NCI-H524 (cell line): Measurements from ENCODE around the gene ACER3.
A peak's percentile ranks its signal among the peaks of the same experiment; 100 is the strongest.
"Not testable (repeated sequence)": the region's sequence is repeated elsewhere in the genome, so short reads cannot be mapped to it uniquely, and the experiment has no call there.

Source experiments
- DNase-seq, 2 experiments: peaks; one replicate each; lab custom pipeline; 2025; lab: John Stamatoyannopoulos, UW

Gene ACER3

DNA sequence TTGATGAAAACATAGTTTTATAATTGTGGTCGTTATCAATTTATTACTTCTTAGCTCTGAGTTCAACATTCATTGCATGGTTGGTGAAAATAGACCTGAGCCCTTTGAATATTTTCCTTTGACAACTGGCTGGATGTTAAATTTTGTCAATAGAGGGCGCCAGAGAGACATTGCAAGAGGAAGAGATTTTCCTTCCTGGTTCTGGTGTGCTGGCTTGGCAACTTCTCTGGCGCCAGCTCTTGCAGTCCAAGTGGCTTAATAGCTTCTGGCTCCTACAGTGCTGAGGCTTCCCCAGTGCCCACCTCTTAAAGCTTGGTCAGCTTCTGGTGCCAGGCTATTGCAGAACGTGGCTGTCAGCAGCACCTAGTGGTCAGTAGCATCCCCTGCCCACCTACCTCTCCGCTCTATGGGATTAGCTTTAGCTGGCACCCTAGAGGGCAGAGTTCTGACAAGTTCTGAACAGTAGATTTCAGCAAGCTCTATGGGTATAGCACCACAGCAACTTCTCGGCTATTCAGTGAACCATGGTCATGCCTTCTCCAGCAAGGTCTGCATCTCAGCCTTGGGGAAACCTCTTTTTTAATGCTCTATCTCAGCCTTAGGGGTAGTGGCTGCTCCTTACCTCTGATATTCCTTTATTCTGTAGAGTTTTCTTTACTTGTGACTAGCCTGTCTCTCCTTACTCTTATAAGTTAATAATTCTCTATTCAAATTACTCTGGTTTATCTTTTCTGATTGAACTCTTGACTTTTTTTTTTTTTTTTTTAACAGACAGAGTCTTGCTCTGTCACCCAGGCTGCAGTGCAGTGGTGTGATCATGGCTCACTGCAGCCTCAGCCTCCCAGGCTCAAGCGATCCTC, 59.4 kb downstream of the ACER3 start:
- DNase-seq, result peak; percentile 76 to 83

DNA sequence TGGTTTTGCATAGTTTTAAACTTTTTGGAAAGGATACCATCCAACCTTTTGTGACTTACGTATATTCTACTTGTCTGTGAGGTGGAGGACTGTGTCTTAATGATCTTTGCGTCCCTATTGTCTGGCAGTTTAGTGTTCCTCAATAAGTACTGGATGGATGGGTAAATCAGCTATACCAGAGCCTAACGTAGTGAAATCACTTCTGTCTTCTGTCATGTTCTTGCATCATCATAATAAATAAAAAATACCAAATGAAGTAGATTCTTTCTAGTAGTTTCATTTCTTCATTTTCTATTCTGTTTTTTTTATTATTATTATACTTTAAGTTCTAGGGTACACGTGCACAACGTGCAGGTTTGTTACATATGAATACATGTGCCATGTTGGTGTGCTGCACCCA, 66.4 kb downstream of the ACER3 start:
- DNase-seq, result no peak

DNA sequence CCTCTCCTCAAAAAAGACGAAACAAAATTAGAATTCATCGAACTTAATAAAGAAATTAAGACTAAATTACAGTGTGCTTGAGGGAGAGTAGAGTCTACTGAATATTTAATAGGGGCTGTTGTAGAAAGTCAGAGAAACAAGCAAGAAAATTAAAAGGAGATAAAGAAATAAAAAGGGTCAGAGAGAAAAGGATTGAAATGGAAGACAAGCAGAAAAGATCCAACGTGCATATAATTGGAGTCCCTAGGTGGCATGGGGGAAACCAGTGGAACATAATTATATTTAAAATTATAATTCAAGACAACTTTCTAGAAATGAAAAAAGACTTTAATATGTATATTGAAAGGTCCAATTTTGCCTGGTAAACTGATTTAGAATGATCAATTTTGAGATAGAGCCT, 74.3 kb downstream of the ACER3 start:
- no peak for DNase-seq

DNA sequence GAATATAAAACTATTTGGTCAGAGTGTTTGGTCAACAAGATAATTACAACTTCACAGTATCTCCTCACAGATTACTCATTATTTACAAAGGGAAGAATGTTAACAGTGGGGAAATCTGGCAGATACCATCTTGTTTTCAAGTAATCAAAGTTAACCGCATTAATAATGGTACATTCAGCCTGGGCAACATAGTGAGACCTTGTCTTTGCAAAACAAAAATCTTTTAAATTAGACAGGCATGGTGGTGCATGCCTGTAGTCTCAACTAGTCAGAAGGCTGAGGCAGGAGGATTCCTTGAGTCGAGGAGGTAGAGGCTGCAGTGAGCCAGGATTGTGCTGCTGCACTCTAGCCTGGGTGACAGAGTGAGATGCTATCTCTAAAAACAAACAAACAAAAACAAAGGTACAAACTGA, 78.5 kb downstream of the ACER3 start:
- DNase-seq, result no peak

DNA sequence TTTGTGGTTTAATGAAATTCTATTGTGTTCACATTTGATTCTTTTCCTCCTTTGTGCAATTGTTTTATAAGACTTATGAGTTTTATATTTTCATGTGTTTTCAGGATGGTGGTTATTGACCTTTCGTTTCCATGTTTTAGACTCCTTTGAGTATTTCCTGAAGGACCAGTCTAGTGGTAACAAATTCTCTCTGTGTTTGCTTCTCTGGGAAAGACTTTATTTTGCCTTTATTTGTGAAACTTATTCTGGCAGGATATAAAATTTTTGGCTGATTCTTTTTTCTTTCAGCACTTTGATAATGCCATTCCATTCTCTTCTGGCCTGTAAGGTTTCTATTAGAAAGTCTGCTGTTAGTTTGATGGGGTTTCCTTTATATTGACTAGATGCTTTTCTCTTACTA, 83.5 kb downstream of the ACER3 start:
- no peak for DNase-seq

DNA sequence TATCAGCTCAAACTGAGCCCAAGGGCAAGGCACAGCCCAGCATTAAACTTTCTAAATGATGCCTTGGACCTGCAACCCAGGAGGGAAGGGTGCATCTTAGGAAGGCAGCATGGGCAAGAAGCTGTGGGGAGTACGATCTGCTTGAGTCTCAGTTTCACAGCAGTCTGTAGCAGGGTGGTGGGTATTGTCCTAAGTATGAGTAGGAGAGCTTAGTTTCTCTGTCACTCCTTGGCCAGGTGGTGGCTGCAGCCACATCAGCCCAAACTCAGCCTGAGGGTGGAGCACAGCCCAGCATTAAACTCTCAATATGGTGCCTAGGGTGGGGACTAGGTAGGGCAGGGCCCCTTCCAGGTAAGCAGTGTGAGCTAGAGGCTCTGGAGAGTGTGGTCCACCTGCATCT, 85.5 kb downstream of the ACER3 start:
- DNase-seq, result no peak

DNA sequence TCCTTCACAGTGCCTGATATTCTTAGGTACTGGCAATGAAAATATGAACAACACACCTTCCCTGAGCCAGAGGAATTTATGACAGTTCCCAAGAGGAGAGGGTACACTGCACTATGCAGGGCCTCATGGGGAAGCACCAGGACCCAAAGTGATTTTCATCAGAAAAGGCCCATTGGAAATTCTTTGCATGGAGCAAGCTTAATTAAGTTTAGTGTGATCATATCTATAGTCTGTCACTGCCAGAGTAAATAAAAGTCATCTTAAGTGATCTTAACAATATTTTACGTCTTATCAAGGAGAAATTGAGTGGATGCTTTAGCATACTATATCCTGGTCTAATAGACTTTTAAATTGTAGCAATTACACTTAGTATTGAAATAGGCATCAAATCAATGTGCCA, 86.5 kb downstream of the ACER3 start:
- DNase-seq, result no peak

DNA sequence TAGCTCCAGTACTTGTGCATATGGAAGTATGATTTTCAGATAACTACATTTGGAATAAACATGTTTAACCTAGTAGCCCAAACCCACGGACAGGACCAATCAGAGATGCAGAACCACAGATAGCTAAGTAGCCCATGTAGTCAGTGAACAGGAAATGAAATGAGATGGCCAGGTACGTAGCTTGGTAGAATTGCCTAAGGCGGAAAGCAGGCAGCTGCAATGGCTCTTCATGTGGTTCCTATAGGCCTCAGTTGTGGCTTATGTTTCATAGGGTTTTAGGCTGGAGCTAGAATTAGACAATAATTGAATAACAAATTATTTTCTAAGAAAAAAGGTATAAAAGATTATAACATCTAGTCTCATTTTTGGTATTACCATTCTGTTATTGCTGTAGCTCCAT, 87.1 kb downstream of the ACER3 start:
- no peak for DNase-seq

DNA sequence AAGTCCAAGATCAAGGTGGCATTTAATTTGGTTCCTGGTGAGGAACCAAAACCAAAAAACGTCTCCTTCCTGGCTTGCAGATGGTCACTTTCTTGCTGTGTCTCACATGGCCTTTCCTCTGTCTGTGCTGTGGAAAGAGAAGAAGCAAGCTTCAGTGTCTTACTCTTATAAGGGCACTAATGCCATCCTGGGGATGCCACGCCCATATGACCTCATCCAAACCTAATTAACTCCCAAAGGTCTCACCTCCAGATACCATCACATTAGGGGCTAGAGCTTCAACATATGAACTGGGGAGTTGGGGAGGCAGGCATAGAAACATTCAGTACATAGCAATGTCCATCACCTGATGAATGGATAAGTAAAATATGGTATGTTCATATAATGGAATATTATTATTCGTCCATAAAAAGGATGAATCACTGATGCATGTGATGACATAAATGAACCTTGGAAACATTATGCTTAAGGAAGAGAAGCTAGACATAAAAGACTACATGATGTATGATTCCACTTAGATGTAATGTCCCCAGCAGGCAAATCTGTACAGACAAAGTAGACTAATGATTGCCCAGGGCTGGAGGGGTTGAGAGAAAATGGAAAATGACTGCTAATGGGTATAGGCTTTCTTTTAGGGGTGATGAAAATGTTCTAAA, 94.9 kb downstream of the ACER3 start:
- DNase-seq, result no peak

DNA sequence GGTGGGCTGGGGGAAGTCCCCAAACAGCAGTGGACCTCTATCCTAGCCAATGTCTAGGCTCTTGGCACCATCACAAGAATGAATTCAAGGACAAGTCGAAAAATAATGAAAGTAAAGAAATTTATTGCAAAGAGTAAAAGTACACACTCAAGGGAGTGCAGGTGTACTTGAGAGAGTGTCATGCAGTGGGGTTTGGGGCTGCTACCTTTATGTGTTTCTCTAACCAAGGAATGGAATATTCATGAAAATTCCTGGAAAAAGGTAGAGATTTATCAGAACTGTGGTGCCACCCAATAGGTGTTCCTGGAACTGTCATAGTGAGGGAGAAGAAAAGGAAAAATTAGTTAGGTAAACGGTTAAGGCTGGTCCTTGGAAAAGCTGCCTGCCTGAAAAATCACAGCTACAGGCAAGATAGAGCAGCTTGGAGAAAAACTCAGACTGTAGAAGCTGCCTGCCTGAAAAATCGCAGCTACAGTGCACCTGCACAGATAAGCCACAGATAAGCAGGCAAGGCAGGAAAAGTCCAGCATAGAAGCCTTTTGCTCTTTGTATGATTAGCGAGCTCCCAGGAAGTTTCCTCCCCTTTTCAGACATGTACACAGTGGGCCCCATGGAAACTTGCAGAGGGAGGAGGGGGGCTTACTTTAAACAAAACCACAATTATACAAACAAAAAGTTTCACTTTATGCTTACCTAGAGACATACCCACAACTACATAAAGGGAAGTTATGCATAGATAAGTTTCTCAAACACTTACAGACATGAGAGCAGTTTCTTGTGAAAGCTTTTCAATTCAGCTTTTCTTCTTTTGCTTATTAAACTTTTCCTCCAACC, 102.1 kb downstream of the ACER3 start:
- DNase-seq, result no peak

DNA sequence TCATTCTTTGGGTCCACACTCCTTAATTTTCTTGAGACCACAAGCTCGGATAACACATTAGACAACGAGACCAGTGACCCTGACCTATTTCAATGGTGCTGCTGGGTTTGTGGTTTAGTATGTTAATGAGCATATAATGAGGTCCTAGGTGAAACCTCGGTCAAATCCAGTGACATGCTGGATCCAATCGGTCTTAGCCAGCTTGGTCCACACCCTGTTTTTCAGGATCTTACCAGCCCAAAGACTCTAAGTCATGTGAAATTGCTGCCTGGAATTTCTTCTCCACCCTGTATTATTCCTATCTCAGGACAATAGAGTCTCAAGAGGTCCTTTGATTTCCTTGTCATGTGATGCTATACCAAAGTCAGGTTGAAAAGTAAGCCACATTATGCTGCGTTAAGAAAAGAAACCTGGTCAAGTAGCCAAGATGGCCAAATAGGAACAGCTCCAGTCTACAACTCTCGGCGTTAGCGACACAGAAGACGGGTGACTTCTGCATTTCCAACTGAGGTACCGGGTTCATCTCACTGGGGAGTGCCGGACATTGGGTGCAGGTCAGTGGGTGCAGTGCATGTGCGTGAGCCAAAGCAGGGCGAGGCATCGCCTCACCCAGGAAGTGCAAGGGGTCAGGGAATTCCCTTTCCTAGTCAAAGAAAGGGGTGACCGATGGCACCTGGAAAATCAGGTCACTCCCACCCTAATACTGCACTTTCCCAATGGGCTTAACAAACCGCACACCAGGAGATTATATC, 102.9 kb downstream of the ACER3 start:
- DNase-seq, result not testable (repeated sequence)

DNA sequence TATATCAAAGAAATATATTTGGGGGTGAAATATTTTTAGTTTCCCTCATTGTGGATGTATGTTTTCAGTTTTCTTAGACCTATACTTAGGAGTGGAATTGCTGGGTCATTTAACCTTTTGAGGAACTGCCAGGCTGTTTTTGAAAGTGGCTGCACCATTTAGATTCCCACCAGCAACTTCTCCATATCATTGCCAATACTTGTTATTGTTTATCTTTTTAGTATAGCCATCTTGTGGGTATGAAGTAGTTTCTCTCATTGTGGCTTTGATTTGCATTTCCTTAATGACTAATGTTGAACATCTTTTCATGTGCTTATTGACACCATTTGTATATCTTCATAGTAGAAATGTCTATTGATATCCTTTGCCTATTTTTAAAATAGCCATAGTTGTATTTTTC, 111.3 kb downstream of the ACER3 start:
- DNase-seq, result no peak

DNA sequence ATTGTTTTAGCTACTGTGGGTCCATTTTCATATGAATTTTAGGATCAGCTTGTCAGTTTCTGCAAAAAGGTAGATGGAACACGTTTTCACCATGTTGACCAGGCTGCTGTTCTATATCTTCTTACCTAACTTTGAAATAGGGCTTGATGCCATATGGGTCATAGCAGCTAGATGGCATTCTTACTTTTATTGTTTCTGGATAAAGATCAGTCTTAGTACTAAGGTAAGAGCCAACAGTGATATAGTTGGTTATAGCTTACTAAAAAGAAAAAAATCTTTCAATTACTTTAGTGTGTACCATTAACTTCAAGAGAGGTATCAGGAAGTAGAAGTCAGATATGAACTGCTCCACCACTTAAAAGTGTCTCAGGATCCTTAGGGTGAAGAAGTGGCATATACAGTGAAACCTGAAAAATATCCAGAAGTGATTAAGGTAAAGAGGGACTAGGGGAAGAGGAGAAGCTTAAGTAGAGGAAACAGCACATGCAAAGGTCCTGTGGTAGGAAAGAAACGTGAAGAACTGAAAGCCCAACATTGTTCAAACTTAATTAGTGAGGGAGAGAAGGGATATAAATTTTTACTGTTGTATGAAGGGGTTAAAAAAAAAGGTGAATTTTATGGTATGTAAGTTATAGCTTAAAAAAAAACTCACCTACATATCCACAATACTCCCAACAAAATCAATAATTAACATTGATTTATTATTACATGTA, 113.6 kb downstream of the ACER3 start:
- DNase-seq, result no peak

DNA sequence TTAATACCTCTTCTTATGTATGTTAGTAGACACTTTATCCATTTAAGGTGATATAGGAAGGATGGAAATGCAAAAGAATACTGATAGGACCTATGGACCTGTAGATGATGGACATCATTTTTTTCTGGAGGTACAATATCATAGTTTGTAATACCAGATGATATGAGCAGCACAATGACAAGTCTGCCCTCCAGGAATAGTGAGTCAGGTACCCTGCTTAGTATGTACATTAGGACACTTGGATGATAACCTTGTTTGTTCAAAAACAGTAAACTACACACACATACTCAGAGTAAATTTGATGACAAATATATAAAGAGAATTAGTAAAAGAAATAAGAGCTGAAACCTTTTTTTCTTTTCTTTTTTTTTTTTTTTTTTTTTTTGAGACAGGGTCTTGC, 114.8 kb downstream of the ACER3 start:
- DNase-seq, result no peak

DNA sequence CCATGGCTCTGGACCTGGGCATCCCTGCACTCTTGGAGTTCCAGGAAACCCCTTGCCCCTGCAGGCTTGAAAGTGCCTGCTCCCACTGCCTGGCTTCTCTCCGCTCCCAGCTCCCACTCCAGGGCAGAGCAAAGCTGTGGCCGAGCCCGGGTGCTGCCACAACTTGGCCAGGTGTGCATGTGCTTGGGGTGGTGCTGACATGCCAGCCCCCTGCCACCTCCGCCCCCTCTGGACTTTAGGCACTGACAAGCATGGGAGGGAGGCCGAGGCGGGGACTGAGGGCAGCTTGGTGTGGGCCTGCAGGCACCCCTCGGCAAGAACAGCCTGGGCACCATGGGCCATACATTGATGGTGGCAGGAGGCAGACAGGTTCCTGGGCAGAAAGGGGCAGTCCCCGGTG, 117.1 kb downstream of the ACER3 start:
- DNase-seq, result no peak

DNA sequence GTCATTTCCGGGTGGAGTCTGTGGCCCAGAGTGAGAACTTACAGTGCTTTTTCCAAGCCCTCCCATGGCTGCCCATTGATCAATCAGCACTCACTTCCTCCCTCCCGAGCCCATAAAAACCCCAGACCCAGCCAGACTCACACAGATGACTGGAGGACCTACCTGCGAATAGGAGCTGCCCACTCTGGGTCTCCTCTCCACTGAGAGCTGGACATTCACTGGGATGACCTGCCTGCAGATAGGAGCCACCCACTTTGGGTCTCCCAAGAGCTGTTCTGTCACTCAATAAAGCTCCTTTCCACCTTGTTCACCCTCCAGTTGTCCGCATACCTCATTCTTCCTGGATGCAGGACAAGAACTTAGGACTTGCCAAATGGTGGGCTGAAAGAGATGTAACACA, 117.5 kb downstream of the ACER3 start:
- DNase-seq, result no peak

DNA sequence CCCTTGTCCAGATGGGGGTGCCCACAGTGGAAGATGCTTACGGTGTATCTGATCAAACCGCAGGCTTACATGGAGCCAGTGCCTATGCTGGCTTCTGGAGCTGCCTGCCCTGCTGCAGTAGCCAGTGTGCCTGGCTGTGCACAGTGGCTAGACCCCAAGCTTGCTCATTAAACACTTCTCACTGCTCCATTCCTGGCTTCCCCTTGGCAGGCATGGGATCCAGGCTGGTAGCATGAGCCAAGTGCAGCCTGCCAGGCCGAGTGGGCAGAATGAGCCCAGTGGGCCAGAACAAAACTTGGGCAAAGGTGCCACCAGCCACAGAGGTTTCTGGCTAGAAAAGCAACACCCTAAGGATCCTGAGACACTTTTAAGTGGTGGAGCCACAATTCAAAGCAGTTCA, 118.1 kb downstream of the ACER3 start:
- no peak for DNase-seq

DNA sequence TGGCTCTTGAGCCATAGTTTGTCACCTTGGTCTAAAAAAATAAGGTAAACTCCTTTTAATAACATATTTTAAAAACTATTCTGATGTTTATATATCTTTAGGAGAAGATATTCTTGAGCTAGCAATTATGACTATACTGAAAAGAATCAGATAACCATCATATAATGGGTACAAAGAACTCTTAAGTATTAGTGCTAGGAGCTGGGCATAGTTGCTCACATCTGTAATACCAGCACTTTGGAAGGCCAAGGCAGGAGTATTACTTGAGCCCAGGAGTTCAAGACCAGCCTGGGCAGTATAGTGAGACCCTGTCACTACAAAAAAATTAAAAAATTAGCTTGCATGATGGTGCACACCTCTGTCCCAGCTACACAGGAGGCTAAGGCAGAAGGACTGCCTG, 119.5 kb downstream of the ACER3 start:
- no peak for DNase-seq

DNA sequence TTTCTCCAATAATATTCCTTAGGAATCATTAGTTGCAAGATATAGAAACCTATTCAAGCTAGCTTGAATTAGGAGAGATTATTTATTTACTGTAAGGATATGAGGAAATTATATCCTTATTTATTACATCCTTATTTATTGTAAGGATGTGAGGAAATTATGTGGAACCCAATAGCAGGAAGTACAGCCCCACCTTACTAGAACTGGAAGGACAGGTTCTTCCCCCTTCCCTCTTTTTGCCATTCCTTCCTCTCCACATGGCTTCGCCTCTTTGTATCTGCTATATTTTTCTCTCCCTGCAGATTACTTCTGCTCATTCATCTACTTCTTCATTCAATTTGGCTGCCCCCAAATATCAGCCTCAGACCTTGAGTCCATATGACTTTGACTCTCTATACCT, 124.0 kb downstream of the ACER3 start:
- DNase-seq, result no peak

DNA sequence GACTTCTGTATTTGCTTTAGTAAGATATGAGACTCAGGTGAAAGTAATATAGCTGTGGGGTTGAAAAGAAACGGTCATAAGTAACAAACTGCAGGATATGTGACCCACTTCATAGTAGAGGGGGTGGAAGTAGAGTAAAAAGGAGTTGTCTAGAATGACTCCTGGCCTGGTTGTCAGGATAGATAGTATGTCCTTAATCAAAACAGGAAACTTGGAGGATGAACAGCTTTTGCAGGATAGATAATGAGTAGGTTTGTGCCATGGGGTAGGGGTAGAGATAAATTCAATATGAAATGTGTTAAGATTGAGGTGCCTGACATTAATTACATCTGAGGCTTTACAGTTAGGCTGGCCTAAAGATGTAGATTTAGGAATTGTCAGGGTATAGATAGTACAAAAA, 126.5 kb downstream of the ACER3 start:
- DNase-seq, result no peak

DNA sequence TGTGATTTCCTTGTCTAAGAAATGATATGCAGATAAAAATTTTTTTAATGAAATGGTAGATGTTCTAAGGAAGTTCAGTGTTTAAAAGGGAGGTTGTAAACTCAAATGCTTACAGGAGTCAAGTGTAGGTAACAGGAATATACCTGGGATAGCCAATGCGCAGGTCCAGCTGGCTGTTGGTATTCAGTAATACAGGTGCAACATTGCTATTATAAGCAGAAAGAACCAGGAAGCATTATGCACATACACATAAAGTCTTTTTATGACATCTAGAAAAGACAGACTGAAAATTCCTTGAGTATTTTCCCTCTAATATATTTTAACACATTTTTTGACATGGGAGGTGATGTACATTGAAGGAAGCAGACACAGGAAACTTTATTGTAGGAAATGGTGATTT, 129.9 kb downstream of the ACER3 start:
- DNase-seq, result no peak
